DMS153 (cell line): ENCODE measurements around the gene PCDHA7.
A peak's percentile ranks its signal among the peaks of the same experiment; 100 is the strongest.
"Not testable (repeated sequence)": the region's sequence is repeated elsewhere in the genome, so short reads cannot be mapped to it uniquely, and the experiment has no call there.

Source experiments
- DNase-seq: peaks from one replicate; lab custom pipeline; 2025; lab: John Stamatoyannopoulos, UW

The PCDHA7 gene

DNA sequence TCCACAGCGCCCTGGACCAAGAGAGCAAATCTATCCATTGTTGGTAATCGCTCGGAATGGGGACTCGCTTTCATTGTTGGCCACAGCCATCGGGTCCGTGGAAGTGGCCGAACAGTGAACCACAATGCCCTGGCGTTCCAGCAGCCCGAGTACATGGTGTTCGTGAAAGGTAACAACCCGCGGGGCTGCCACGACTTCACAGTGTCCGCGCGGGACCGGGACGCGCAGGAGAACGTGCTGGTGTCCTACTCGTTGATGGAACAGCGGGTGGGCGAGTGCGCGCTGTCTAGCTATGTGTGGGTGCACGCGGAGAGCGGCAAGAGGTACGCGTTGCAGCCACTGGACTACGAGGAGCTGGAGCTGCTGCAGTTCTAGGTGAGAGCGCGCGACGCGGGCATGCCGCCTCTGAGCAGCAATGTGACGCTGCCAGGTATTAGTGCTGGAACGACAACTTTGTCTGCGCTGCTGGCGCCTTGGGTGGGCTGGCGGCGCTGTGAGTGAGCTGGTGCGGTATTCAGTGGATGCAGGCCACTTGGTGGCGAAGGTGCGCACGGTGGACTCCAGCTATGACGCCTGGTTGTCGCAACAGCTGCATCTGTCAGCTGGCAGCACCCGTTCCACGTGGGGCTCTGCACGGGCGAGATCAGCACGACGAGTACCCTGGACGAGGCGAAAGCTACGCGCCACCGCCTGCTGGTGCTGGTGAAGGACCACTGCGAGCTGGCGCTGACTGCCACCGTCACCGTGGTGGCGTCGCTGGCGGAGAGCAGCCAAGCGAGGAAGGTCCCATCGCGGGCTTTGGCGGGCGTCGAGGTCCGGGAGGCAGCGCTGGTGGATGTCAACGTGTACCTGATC, 28.6 kb downstream of the PCDHA7 start:
- no peak for DNase-seq

DNA sequence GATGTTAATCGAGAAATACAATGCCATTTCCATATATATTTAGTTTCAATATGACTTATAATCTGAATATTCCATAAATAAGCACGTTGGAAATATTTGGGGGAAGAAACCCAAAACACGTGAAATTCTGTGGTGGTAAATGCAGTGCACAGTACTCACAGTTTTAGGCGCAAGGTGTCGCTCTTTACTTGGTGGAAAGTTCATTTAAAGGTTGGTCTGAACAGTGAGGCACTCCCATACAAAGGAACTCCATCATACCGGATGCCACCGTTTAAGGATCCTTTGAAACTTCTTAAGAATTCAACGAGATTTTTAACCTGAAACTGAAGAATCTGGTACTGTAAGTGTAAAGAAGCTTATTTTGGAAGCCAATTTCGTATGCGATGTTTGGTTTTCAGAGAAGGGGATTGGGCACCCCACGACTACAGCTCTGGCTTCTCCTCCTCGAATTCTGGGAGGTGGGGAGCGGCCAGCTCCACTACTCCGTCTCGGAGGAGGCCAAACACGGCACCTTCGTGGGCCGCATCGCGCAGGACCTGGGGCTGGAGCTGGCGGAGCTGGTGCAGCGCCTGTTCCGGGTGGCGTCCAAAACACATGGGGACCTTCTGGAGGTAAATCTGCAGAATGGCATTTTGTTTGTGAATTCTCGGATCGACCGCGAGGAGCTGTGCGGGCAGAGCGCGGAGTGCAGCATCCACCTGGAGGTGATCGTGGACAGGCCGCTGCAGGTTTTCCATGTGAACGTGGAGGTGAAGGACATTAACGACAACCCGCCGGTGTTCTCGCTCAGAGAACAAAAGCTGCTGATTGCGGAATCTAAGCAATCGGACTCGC, 34.9 kb downstream of the PCDHA7 start, which contains the start of gene PCDHA11:
Gene PCDHA11 (plus strand): TSS at position 237 of the 834 bp plus-strand sequence. CDS start 147 bp downstream, at position 384.
- DNase-seq = no peak

DNA sequence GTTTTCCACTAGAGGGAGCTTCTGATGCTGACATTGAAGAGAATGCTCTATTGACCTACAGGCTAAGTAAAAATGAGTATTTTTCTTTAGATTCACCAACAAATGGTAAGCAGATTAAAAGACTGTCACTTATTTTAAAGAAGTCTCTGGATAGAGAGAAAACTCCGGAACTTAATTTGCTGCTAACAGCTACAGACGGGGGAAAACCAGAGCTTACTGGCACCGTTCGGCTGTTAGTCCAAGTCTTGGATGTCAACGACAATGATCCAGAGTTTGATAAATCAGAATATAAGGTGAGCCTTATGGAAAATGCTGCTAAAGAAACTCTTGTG, 35.5 kb downstream of the PCDHA7 start:
- no peak for DNase-seq

DNA sequence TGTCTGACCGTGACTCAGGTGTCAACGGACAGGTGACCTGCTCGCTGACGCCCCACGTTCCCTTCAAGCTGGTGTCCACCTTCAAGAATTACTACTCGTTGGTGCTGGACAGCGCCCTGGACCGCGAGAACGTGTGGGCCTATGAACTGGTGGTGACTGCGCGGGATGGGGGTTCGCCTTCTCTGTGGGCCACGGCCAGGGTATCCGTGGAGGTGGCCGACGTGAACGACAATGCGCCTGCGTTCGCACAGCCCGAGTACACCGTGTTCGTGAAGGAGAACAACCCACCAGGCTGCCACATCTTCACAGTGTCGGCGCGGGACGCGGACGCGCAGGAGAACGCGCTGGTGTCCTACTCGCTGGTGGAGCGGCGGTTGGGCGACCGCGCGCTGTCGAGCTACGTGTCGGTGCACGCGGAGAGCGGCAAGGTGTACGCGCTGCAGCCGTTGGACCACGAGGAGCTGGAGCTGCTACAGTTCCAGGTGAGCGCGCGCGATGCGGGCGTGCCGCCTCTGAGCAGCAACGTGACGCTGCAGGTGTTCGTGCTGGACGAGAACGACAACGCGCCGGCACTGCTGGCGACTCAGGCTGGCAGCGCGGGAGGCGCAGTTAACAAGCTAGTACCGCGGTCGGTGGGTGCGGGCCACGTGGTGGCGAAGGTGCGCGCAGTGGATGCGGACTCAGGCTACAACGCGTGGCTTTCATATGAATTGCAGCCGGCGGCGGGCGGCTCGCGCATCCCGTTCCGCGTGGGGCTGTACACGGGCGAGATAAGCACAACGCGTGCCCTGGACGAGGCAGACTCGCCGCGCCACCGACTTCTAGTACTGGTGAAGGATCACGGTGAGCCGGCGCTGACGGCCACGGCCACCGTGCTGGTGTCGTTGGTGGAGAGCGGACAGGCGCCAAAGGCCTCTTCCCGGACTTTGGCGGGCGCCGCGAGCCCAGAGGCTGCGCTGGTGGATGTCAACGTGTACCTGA, 36.4 kb downstream of the PCDHA7 start:
- DNase-seq = no peak

DNA sequence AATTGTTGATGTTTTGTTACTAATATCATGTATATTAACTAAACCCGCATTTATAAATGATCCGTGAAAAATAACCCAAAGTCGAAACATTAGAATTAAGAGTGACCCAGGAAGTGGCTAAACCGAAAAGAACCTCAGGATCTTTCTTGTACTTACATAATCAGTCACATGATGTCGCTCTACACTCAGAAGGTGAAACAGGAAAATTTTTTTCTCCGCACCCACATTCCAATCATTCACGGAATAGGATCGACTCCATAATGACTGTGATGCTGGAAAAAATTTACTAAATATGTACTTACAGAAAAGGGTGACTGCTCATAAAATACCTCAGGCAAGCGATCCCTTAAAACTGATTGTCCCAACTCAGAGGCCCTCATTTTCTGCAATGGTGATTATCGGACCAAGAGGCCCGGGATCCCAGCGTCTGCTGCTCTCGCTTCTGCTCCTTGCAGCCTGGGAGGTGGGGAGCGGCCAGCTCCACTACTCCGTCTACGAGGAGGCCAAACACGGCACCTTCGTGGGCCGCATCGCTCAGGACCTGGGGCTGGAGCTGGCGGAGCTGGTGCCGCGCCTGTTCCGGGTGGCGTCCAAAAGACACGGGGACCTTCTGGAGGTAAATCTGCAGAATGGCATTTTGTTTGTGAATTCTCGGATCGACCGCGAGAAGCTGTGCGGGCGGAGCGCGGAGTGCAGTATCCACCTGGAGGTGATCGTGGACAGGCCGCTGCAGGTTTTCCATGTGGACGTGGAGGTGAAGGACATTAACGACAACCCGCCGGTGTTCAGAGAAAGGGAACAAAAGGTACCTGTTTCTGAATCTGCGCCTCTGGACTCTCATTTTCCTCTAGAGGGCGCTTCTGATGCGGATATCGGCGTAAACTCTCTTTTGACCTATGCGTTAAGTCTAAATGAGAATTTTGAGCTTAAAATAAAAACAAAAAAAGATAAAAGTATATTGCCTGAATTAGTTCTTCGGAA, 41.3 kb downstream of the PCDHA7 start, which contains the start of gene PCDHA12:
Gene PCDHA12 (plus strand): TSS at position 224 of the 981 bp plus-strand sequence. CDS start 165 bp downstream, at position 389.
- DNase-seq = peak; percentile 58

DNA sequence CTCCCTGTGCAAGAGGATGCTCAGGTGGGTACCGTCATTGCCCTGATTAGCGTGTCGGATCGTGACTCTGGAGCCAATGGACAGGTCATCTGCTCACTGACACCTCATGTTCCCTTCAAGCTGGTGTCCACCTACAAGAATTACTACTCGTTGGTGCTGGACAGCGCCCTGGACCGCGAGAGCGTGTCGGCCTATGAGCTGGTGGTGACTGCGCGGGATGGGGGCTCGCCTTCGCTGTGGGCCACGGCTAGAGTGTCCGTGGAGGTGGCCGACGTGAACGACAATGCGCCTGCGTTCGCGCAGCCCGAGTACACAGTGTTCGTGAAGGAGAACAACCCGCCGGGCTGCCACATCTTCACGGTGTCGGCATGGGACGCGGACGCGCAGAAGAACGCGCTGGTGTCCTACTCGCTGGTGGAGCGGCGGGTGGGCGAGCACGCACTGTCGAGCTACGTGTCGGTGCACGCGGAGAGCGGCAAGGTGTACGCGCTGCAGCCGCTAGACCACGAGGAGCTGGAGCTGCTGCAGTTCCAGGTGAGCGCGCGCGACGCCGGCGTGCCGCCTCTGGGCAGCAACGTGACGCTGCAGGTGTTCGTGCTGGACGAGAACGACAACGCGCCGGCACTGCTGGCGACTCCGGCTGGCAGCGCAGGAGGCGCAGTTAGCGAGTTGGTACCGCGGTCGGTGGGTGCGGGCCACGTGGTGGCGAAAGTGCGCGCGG, 42.6 kb downstream of the PCDHA7 start:
- not testable (repeated sequence) for DNase-seq

DNA sequence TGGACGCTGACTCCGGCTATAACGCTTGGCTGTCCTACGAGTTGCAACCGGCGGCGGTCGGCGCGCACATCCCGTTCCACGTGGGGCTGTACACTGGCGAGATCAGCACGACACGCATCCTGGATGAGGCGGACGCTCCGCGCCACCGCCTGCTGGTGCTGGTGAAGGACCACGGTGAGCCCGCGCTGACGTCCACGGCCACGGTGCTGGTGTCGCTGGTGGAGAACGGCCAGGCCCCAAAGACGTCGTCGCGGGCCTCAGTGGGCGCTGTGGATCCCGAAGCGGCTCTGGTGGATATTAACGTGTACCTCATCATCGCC, 43.2 kb downstream of the PCDHA7 start:
- DNase-seq = no peak

DNA sequence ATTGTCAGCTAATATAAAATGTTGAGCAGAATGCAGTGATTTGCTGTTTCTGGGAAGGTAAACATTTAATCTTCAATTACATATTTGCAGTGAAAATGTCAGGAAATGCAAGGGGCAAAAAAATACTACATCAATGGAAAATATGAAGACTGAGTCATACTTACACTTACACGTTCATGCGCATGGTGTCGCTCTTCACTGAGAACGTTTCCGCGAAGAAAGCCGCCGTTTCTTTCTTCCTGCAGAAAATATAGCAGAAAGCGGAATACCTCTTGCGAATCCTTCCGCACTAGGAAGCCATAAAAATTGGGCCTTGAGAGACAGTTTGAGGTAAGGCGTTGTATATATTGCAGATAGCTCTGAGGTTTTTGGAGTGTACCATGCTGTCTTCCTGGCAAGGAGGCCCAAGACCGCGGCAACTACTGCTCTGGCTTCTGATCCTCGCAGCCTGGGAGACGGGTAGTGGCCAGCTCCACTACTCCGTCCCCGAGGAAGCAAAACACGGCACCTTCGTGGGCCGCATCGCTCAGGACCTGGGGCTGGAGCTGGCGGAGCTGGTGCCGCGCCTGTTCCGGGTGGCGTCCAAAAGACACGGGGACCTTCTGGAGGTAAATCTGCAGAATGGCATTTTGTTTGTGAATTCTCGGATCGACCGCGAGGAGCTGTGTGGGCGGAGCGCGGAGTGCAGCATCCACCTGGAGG, 48.0 kb downstream of the PCDHA7 start, which contains the start of gene PCDHA13:
Gene PCDHA13 (plus strand): TSS at position 236 of the 702 bp plus-strand sequence. CDS start 145 bp downstream, at position 381.
- DNase-seq = no peak

DNA sequence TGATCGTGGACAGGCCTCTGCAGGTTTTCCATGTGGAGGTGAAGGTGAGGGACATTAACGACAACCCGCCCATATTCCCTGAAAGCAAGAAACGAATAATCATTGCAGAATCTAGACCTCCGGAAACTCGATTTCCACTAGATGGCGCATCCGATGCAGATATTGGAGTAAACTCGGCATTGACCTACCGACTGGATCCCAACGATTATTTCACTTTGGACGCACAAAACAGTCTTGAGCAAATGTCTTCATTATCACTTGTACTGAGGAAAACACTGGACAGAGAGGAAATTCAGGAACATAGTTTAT, 48.5 kb downstream of the PCDHA7 start:
- no peak for DNase-seq

DNA sequence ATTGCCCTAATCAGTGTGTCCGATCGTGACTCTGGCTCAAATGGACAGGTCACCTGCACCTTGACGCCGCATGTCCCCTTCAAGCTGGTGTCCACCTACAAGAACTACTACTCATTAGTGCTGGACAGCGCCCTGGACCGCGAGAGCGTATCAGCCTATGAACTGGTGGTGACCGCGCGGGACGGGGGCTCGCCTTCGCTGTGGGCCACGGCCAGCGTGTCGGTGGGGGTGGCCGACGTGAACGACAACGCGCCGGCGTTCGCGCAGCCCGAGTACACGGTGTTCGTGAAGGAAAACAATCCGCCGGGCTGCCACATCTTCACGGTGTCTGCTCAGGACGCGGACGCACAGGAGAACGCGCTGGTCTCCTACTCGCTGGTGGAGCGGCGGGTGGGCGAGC, 49.3 kb downstream of the PCDHA7 start:
- DNase-seq = no peak

DNA sequence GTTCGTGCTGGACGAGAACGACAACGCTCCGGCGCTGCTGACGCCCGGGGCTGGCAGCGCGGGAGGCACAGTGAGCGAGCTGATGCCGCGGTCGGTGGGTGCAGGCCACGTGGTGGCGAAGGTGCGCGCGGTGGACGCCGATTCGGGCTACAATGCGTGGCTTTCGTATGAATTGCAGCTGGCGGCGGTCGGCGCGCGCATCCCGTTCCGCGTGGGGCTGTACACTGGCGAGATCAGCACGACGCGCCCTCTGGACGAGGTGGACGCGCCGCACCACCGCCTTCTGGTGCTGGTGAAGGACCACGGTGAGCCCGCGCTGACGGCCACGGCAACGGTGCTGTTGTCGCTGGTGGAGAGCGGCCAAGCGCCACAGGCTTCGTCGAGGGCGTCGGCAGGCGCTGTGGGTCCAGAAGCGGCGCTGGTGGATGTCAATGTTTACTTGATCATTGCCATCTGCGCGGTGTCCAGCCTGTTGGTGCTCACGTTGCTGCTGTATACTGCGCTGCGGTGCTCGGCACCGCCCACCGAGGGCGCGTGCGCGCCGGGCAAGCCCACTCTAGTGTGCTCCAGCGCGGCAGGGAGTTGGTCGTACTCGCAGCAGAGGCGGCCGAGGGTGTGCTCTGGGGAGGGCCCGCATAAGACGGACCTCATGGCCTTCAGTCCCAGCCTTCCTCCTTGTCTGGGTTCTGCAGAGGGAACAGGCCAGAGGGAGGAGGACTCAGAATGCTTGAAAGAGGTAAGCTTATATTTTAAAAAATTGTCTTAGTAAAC, 50.0 kb downstream of the PCDHA7 start:
- DNase-seq = no peak
